Astrocyte (in vitro differentiated cells and primary cell): Measurements from ENCODE around the gene ZFP36L2. TPM values are rescaled to one million over a fixed set of nuclear protein-coding genes. Genes with fewer than 3 reads are reported as not detected.

ENCODE experiments used
- DNase-seq: peaks from one replicate; pipeline ENCODE4 v3.0.0-alpha.2; 2010; ENCODE audit warnings: low read depth
- FAIRE-seq: peaks from 2 replicates; lab custom pipeline; 2011; peaks lifted over from hg19 to GRCh38; lab: Jason Lieb, UNC
- H2AFZ ChIP-seq: 2 replicates; pipeline ENCODE4 v1.6.0; 2012; ENCODE audit warnings: low read depth, low read length, inconsistent platforms
- H3K27ac ChIP-seq: 2 replicates; pipeline ENCODE4 v1.5.1; 2011; ENCODE audit warnings: low read depth, low read length, inconsistent platforms
- H3K27me3 ChIP-seq: 2 replicates; pipeline ENCODE4 v1.6.0; 2011; ENCODE audit warnings: low read length, inconsistent platforms; ENCODE audit not compliant: insufficient read depth
- H3K36me3 ChIP-seq: 2 replicates; pipeline ENCODE4 v1.5.1; 2011; ENCODE audit warnings: low read length, inconsistent platforms; ENCODE audit not compliant: insufficient read depth
- H3K4me1 ChIP-seq: 2 replicates; pipeline ENCODE4 v1.5.1; 2011; ENCODE audit warnings: low read length, inconsistent platforms; ENCODE audit not compliant: insufficient read depth
- H3K4me2 ChIP-seq: 2 replicates; pipeline ENCODE4 v1.6.0; 2012; ENCODE audit warnings: low read length, inconsistent platforms
- H3K4me3 ChIP-seq: 2 replicates; pipeline ENCODE4 v1.5.1; 2011; ENCODE audit warnings: low read depth, mild to moderate bottlenecking, low read length, inconsistent platforms; ENCODE audit not compliant: insufficient read depth
- H3K79me2 ChIP-seq: 2 replicates; pipeline ENCODE4 v1.6.0; 2012; ENCODE audit warnings: mild to moderate bottlenecking, low read length, inconsistent platforms; ENCODE audit not compliant: insufficient read depth
- H3K9ac ChIP-seq: 2 replicates; pipeline ENCODE4 v1.6.0; 2012; ENCODE audit warnings: mild to moderate bottlenecking, low read length, inconsistent platforms
- H3K9me3 ChIP-seq: 2 replicates; pipeline ENCODE4 v1.5.1; 2012; ENCODE audit warnings: low read depth, mild to moderate bottlenecking, low read length, inconsistent platforms; ENCODE audit not compliant: insufficient read depth
- H4K20me1 ChIP-seq: 2 replicates; pipeline ENCODE4 v1.6.0; 2012; ENCODE audit warnings: low read length, inconsistent platforms; ENCODE audit not compliant: insufficient read depth
- H3K27ac Mint-ChIP-seq: one replicate; pipeline ENCODE4 v1.8.0; 2021; ENCODE audit warnings: mild to moderate bottlenecking, mixed read lengths; ENCODE audit not compliant: unreplicated experiment
- H3K27me3 Mint-ChIP-seq: one replicate; pipeline ENCODE4 v1.8.0; 2021; ENCODE audit warnings: low read depth, mixed read lengths; ENCODE audit not compliant: unreplicated experiment
- H3K36me3 Mint-ChIP-seq: one replicate; pipeline ENCODE4 v1.8.0; 2021; ENCODE audit warnings: low read depth, mixed read lengths; ENCODE audit not compliant: unreplicated experiment
- H3K4me1 Mint-ChIP-seq: one replicate; pipeline ENCODE4 v1.8.0; 2021; ENCODE audit warnings: low read depth, mixed read lengths; ENCODE audit not compliant: unreplicated experiment
- H3K4me3 Mint-ChIP-seq: one replicate; pipeline ENCODE4 v1.8.0; 2021; ENCODE audit warnings: mild to moderate bottlenecking, moderate library complexity, mixed read lengths; ENCODE audit not compliant: unreplicated experiment
- H3K9me3 Mint-ChIP-seq: one replicate; pipeline ENCODE4 v1.8.0; 2021; ENCODE audit warnings: mild to moderate bottlenecking, mixed read lengths; ENCODE audit not compliant: unreplicated experiment
- CTCF ChIP-seq: IDR thresholded peaks from 2 replicates; pipeline ENCODE4 v1.5.1; 2011; ENCODE audit warnings: low read depth, mild to moderate bottlenecking, inconsistent platforms, low read length, moderate library complexity; ENCODE audit not compliant: insufficient read depth
- EZH2 ChIP-seq: IDR thresholded peaks from 2 replicates; pipeline ENCODE4 v1.6.1; 2012; ENCODE audit warnings: mild to moderate bottlenecking, low read length, inconsistent platforms; ENCODE audit not compliant: insufficient read depth
- total RNA-seq: library from RNA; stranded (reverse); gene quantifications from 2 replicates; pipeline ENCODE4 v1.2.1, GENCODE V29; 2021

The ZFP36L2 gene
- total RNA-seq, 1 donor from 2014 or later: 49.5 TPM

GRCh38 chr2:43175020-43175441, 51.4 kb downstream of the ZFP36L2 start:
- no peak overlapping the region for H3K9ac ChIP-seq
- peaks cover 18% of the 10 kb centered on the region for H3K9me3 ChIP-seq
- H3K27me3 Mint-ChIP-seq: no peaks in the 10 kb centered on the region
- no peak overlapping the region for H3K4me3 Mint-ChIP-seq
- peak; percentile 38 for DNase-seq
- no peak for FAIRE-seq
- no peak overlapping the region for H3K27ac Mint-ChIP-seq
- peaks cover 12% of the 10 kb centered on the region for H3K4me1 ChIP-seq
- H3K4me3 ChIP-seq: no peak overlapping the region
- no peaks in the 10 kb centered on the region for H3K36me3 Mint-ChIP-seq
- no peaks in the 10 kb centered on the region for H3K79me2 ChIP-seq
- no peak for TF ChIP-seq CTCF
- TF ChIP-seq EZH2: no peak
- H3K9me3 Mint-ChIP-seq: no peaks in the 10 kb centered on the region
- H3K36me3 ChIP-seq: no peaks in the 10 kb centered on the region
- H3K4me1 Mint-ChIP-seq: peaks cover 20% of the 10 kb centered on the region
- H2AFZ ChIP-seq: no peak overlapping the region
- H4K20me1 ChIP-seq: no peaks in the 10 kb centered on the region
- H3K4me2 ChIP-seq: no peak overlapping the region
- no peak overlapping the region for H3K27ac ChIP-seq
- H3K27me3 ChIP-seq: no peaks in the 10 kb centered on the region

GRCh38 chr2:43174368-43174916, 52.0 kb downstream of the ZFP36L2 start:
- Mint-ChIP-seq H3K36me3 (no peaks in the 10 kb centered on the region), H3K4me3 (no peak overlapping the region), H3K9me3 (no peaks in the 10 kb centered on the region), H3K4me1 (peaks cover 20% of the 10 kb centered on the region), H3K27me3 (no peaks in the 10 kb centered on the region), H3K27ac (no peak overlapping the region)
- no peak overlapping the region for H3K4me2 ChIP-seq
- no peaks in the 10 kb centered on the region for H4K20me1 ChIP-seq
- H3K79me2 ChIP-seq: no peaks in the 10 kb centered on the region
- H3K9ac ChIP-seq: no peak overlapping the region
- peaks cover 13% of the 10 kb centered on the region for H3K4me1 ChIP-seq
- peaks cover 18% of the 10 kb centered on the region for H3K9me3 ChIP-seq
- no peak overlapping the region for H3K4me3 ChIP-seq
- no peaks in the 10 kb centered on the region for H3K36me3 ChIP-seq
- H2AFZ ChIP-seq: no peak overlapping the region
- H3K27ac ChIP-seq: no peak overlapping the region
- FAIRE-seq (no peak), DNase-seq (no peak)
- no peak for TF ChIP-seq CTCF
- no peak for TF ChIP-seq EZH2
- H3K27me3 ChIP-seq: no peaks in the 10 kb centered on the region
